ENCODE results near the gene ZZZ3.
"Not testable (repeated sequence)": the region's sequence is repeated elsewhere in the genome, so short reads cannot be mapped to it uniquely, and the experiment has no call there.

DNA sequence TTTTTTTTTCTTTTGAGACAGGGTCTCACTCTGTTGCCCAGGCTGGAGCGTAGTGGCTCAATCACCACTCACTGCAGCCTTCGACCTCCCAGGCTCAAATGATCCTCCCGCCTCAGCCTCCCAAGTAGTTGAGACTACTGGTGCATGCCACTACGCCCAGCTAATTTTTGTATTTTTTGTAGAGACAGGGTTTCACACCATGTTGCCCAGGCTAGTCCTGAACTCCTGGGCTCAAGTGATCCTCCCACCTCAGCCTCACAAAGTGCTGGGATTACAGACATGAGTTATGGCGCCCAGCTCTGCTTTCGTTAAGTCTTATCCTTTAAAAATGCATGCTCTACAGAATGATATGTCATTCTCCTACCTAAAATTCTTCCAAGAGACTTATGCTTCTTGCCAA lies 36.2 kb downstream of the ZZZ3 start:
- TF ChIP-seq, protein P1, sequence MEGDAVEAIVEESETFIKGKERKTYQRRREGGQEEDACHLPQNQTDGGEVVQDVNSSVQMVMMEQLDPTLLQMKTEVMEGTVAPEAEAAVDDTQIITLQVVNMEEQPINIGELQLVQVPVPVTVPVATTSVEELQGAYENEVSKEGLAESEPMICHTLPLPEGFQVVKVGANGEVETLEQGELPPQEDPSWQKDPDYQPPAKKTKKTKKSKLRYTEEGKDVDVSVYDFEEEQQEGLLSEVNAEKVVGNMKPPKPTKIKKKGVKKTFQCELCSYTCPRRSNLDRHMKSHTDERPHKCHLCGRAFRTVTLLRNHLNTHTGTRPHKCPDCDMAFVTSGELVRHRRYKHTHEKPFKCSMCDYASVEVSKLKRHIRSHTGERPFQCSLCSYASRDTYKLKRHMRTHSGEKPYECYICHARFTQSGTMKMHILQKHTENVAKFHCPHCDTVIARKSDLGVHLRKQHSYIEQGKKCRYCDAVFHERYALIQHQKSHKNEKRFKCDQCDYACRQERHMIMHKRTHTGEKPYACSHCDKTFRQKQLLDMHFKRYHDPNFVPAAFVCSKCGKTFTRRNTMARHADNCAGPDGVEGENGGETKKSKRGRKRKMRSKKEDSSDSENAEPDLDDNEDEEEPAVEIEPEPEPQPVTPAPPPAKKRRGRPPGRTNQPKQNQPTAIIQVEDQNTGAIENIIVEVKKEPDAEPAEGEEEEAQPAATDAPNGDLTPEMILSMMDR (IDR thresholded peaks at IDR 0.05): not testable (repeated sequence)
- not testable (repeated sequence) for TF ChIP-seq POLR2A, EP300 (IDR thresholded peaks at IDR 0.05)

All from tibial nerve (tissue), 4 donors.